K562 (cell line): ENCODE measurements around the gene DEDD. TPM values are rescaled to one million over a fixed set of nuclear protein-coding genes. Genes with fewer than 3 reads are reported as not detected.

Source experiments
- ATAC-seq: fragments of 200-7000 bp; cut with Tn5 transposase; 3 replicates; pipeline ENCODE4 v1.9.1; 2020; ENCODE audit warnings: moderate library complexity
- BruUV-seq: library from RNA; stranded (reverse); fragments of 400-500 nt; replicated peaks from 2 replicates; lab custom pipeline; 2021; lab: Mats Ljungman, UMichigan
- CTCF ChIA-PET: fragments of 300-600 bp; formaldehyde crosslinking; extraction: SDS; loops from one replicate; lab custom pipeline; 2021; ENCODE audit warnings: low intra/inter-chr PET ratio; lab: Yijun Ruan, JAX
- POLR2A ChIA-PET: fragments of 300-600, 350-650 bp; sonication (Branson Sonifier 250); formaldehyde crosslinking; extraction: SDS; loops from one replicate; lab custom pipeline; 2021; ENCODE audit warnings: antibody characterized with exemption, inconsistent platforms; lab: Yijun Ruan, JAX
- DNase-seq, 4 experiments: peaks; one replicate each; pipeline versions ENCODE4 v3.0.0 to v3.0.0-alpha.2; 2011 to 2018; ENCODE audit warnings: low spot score in 3 of 4, mixed read lengths in 3 of 4; ENCODE audit errors: extremely low read depth in 1 of 4
- FAIRE-seq: peaks from 2 replicates; lab custom pipeline; 2011; peaks lifted over from hg19 to GRCh38; lab: Jason Lieb, UNC
- H2AFZ ChIP-seq: 2 replicates; pipeline ENCODE4 v1.6.0; 2011; ENCODE audit warnings: low read depth, low read length, control low read depth, inconsistent platforms
- H3K27ac ChIP-seq: fragments of 200-600 bp; 3 replicates; pipeline ENCODE4 v1.8.0; 2011; ENCODE audit warnings: low read depth, mild to moderate bottlenecking, control low read depth, inconsistent platforms, low read length, moderate library complexity, mixed read lengths; ENCODE audit errors: extremely low read depth
- H3K27me3 ChIP-seq, 2 experiments: fragments of 300-600 bp in 1 of 2; 2 replicates in 1 of 2; 3 replicates in 1 of 2; pipeline versions ENCODE4 v1.6.0 to v1.8.0; 2011; ENCODE audit warnings: inconsistent platforms in 2 of 2, low read length in 2 of 2, mild to moderate bottlenecking in 1 of 2, mixed read lengths in 1 of 2, moderate library complexity in 1 of 2; ENCODE audit not compliant: control insufficient read depth in 2 of 2, insufficient read depth in 2 of 2
- H3K36me3 ChIP-seq: fragments of 300-600 bp; 3 replicates; pipeline ENCODE4 v1.8.0; 2011; ENCODE audit warnings: mild to moderate bottlenecking, low read length, inconsistent platforms; ENCODE audit not compliant: control insufficient read depth, insufficient read depth
- H3K4me1 ChIP-seq, 2 experiments: fragments of 200-600 bp in 1 of 2; replicated peaks in 1 of 2; 2 replicates in 1 of 2; 3 replicates in 1 of 2; pipeline versions ENCODE4 v1.5.1 to v1.8.0; 2011; ENCODE audit warnings: inconsistent platforms in 2 of 2, low read length in 2 of 2, mild to moderate bottlenecking in 1 of 2, mixed read lengths in 1 of 2, moderate library complexity in 1 of 2; ENCODE audit not compliant: control insufficient read depth in 2 of 2, insufficient read depth in 2 of 2
- H3K4me2 ChIP-seq: 2 replicates; pipeline ENCODE4 v1.6.1; 2011; ENCODE audit warnings: low read length, control low read depth, inconsistent platforms, mixed read lengths; ENCODE audit not compliant: insufficient read depth
- H3K4me3 ChIP-seq: fragments of 200-600 bp; sonication (generic), shearing (Covaris generic); 2 replicates; pipeline ENCODE4 v1.5.1; 2016; ENCODE audit warnings: control low read depth, inconsistent platforms
- H3K79me2 ChIP-seq: fragments of 200-600 bp; 3 replicates; pipeline ENCODE4 v1.8.0; 2011; ENCODE audit warnings: low read length, inconsistent platforms; ENCODE audit not compliant: control insufficient read depth, insufficient read depth
- H3K9ac ChIP-seq, 2 experiments: 2 replicates each; pipeline versions ENCODE4 v1.6.0 to v1.6.1; 2011; ENCODE audit warnings: low read depth in 2 of 2, low read length in 2 of 2, control low read depth in 1 of 2, inconsistent platforms in 1 of 2, mild to moderate bottlenecking in 1 of 2, mixed read lengths in 1 of 2; ENCODE audit not compliant: insufficient read depth in 1 of 2
- H3K9me1 ChIP-seq: one replicate; pipeline ENCODE4 v1.6.0; 2011; ENCODE audit warnings: inconsistent platforms, mild to moderate bottlenecking, low read length, moderate library complexity; ENCODE audit not compliant: control insufficient read depth, insufficient read depth
- H3K9me3 ChIP-seq: replicated peaks from 2 replicates; pipeline ENCODE4 v1.5.1; 2011; ENCODE audit warnings: low read depth, low read length, inconsistent platforms; ENCODE audit not compliant: control insufficient read depth, insufficient read depth
- H4K20me1 ChIP-seq: replicated peaks from 2 replicates; pipeline ENCODE4 v1.6.1; 2011; ENCODE audit warnings: low read length, inconsistent platforms, mixed read lengths; ENCODE audit not compliant: control insufficient read depth, insufficient read depth
- MTA1 ChIP-seq: fragments of 450-650 bp; IDR thresholded peaks from 2 replicates; pipeline ENCODE4 v1.6.1; 2017; ENCODE audit warnings: borderline replicate concordance
- SIX5 ChIP-seq, 2 experiments: IDR thresholded peaks; 2 replicates each; pipeline ENCODE4 v1.6.1; 2011; ENCODE audit warnings: low read length in 2 of 2, borderline replicate concordance in 1 of 2, low read depth in 1 of 2, mild to moderate bottlenecking in 1 of 2, moderate library complexity in 1 of 2; ENCODE audit not compliant: insufficient read depth in 1 of 2
- STAT5B ChIP-seq: fragments of 250-450 bp; sonication (Bioruptor Pico); IDR thresholded peaks from 2 replicates; pipeline ENCODE4 v1.8.0; 2021; ENCODE audit warnings: mild to moderate bottlenecking, inconsistent platforms
- TARDBP ChIP-seq: fragments of 450-650 bp; IDR thresholded peaks from 2 replicates; pipeline ENCODE4 v1.6.1; 2016
- TCF3 ChIP-seq: sonication (generic); formaldehyde crosslinking; IDR thresholded peaks from 2 replicates; pipeline ENCODE4 v1.4.0; 2020; ENCODE audit warnings: mild to moderate bottlenecking, missing genetic modification reagents
- ZNF282 ChIP-seq: sonication (generic); formaldehyde crosslinking; IDR thresholded peaks from 2 replicates; pipeline ENCODE4 v1.8.1; 2023; ENCODE audit warnings: missing genetic modification reagents
- WGBS: fragments of 100-300 bp; shearing (Covaris generic); methylation state at CpG from one replicate; pipeline ENCODE4 v1.1.6; 2016; ENCODE audit warnings: low coverage, mixed read lengths; ENCODE audit not compliant: insufficient coverage; ENCODE audit errors: missing lambda C conversion rate; 5-methylcytosine and 5-hydroxymethylcytosine counted together
- in situ Hi-C: fragments of 300-500 bp; cut with MboI; formaldehyde crosslinking; loops from 4 replicates; pipeline ENCODE4 v1.15.0; 2018; ENCODE audit warnings: inconsistent platforms, mixed read lengths
- intact Hi-C: fragments of 100-400 bp; cut with micrococcal nuclease; formaldehyde crosslinking; loops from 2 replicates; pipeline ENCODE4 v1.14.2; 2022
- polyA plus RNA-seq, 8 experiments: library from polyadenylated mRNA; depleted of rRNA in 4 of 8; stranded (reverse) in 5 of 8; unstranded in 3 of 8; fragments of >200 nt; fragmentation: Nextera tagmentation in 2 of 8; fragmentation: Illumina TruSeq in 1 of 8; extraction: Ambion mirVana in 2 of 8; extraction: Trizol in 1 of 8; gene quantifications; 2 replicates each; pipeline versions ENCODE4 v1.2.1 to v1.2.3, GENCODE V29; 2011 to 2014; ENCODE audit warnings: inconsistent platforms in 1 of 8, missing spikeins in 1 of 8
- total RNA-seq, 7 experiments: library from RNA; depleted of rRNA in 6 of 7; stranded (reverse); fragments of >200 nt in 6 of 7; fragmentation: Illumina TruSeq in 2 of 7; extraction: Trizol in 2 of 7; gene quantifications; 2 replicates each; pipeline versions ENCODE4 v1.2.1 to v1.2.3, GENCODE V29; 2011 to 2021; ENCODE audit warnings: low replicate concordance in 1 of 7
- TF ChIP-seq, protein P1 (sequence below): fragments of 250-450 bp; sonication (Bioruptor Pico); IDR thresholded peaks from 2 replicates; pipeline ENCODE4 v1.8.0; 2021; ENCODE audit warnings: moderate library complexity, mild to moderate bottlenecking, inconsistent platforms
- TF ChIP-seq, protein P2 (sequence below): fragments of 450-650 bp; IDR thresholded peaks from 2 replicates; pipeline ENCODE4 v1.6.1; 2016; ENCODE audit warnings: mild to moderate bottlenecking, moderate library complexity

Gene DEDD
- total and polyA plus RNA-seq, 9 of the 15 experiments (the other 6 are each of a cell fraction or from before 2014, with no cell fraction given) = 11.6 to 41.0 (median 16.8) TPM

- Histone ChIP-seq H3K9me3 (no peaks in the 10 kb centered on the region), H3K4me2 (peak within 1 kb of the TSS; percentile 98), H3K4me1 (peaks cover 28 to 44% of the 10 kb centered on the region in 2 experiments), H3K79me2 (peaks cover 74% of the 10 kb centered on the region), H3K27ac (peak within 1 kb of the TSS; percentile 95), H3K27me3 (no peaks in the 10 kb centered on the region; a peak in 1 of 5 replicates), H2AFZ (peak within 1 kb of the TSS; percentile 82), H3K36me3 (peaks cover 74% of the 10 kb centered on the region), H3K9me1 (no peaks in the 10 kb centered on the region), H3K4me3 (peak within 1 kb of the TSS; percentile 81), H3K9ac (peak within 1 kb of the TSS; percentile 97 to 99), H4K20me1 (no peaks in the 10 kb centered on the region; the same call in 1 of the 2 replicates)
- ATAC-seq (peak; percentile 83), DNase-seq (peak; percentile 85 to 93 (median 88)), FAIRE-seq (peak; percentile 91)
- ChIA-PET POLR2A (interaction anchor here (0.6 to 5.3 kb wide), 10 partner anchors 9 to 905 kb away, joined by 3 to 39 read pairs (median 3); partner anchors contain the start of genes DEDD, NDUFS2 and PPOX), CTCF (no interaction called here)
- in situ Hi-C loops (no loop called here), intact Hi-C loops (loop anchor here (2.0 kb wide), 1 partner anchor 49 kb away; the partner anchor contains the start of gene PPOX)
- no TSS peak for BruUV-seq
- WGBS = under 1% methylated on average over 52 of the region's 58 CpGs
- TF ChIP-seq, protein P1, sequence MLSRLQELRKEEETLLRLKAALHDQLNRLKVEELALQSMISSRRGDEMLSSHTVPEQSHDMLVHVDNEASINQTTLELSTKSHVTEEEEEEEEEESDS (CRISPR knock-in tag) = no peak
- TF ChIP-seq TARDBP (no peak), MTA1 (no peak), STAT5B (CRISPR knock-in tag) (no peak), ZNF282 (CRISPR knock-in tag) (no peak), TCF3 (CRISPR knock-in tag) (peak; percentile 47), SIX5 (IDR thresholded peaks at IDR 0.05; ENCODE audit: borderline replicate concordance in 1 of 2, insufficient read depth in 1 of 2, low read depth in 1 of 2, low read length in 2 of 2) (no peak)
- TF ChIP-seq, protein P2, sequence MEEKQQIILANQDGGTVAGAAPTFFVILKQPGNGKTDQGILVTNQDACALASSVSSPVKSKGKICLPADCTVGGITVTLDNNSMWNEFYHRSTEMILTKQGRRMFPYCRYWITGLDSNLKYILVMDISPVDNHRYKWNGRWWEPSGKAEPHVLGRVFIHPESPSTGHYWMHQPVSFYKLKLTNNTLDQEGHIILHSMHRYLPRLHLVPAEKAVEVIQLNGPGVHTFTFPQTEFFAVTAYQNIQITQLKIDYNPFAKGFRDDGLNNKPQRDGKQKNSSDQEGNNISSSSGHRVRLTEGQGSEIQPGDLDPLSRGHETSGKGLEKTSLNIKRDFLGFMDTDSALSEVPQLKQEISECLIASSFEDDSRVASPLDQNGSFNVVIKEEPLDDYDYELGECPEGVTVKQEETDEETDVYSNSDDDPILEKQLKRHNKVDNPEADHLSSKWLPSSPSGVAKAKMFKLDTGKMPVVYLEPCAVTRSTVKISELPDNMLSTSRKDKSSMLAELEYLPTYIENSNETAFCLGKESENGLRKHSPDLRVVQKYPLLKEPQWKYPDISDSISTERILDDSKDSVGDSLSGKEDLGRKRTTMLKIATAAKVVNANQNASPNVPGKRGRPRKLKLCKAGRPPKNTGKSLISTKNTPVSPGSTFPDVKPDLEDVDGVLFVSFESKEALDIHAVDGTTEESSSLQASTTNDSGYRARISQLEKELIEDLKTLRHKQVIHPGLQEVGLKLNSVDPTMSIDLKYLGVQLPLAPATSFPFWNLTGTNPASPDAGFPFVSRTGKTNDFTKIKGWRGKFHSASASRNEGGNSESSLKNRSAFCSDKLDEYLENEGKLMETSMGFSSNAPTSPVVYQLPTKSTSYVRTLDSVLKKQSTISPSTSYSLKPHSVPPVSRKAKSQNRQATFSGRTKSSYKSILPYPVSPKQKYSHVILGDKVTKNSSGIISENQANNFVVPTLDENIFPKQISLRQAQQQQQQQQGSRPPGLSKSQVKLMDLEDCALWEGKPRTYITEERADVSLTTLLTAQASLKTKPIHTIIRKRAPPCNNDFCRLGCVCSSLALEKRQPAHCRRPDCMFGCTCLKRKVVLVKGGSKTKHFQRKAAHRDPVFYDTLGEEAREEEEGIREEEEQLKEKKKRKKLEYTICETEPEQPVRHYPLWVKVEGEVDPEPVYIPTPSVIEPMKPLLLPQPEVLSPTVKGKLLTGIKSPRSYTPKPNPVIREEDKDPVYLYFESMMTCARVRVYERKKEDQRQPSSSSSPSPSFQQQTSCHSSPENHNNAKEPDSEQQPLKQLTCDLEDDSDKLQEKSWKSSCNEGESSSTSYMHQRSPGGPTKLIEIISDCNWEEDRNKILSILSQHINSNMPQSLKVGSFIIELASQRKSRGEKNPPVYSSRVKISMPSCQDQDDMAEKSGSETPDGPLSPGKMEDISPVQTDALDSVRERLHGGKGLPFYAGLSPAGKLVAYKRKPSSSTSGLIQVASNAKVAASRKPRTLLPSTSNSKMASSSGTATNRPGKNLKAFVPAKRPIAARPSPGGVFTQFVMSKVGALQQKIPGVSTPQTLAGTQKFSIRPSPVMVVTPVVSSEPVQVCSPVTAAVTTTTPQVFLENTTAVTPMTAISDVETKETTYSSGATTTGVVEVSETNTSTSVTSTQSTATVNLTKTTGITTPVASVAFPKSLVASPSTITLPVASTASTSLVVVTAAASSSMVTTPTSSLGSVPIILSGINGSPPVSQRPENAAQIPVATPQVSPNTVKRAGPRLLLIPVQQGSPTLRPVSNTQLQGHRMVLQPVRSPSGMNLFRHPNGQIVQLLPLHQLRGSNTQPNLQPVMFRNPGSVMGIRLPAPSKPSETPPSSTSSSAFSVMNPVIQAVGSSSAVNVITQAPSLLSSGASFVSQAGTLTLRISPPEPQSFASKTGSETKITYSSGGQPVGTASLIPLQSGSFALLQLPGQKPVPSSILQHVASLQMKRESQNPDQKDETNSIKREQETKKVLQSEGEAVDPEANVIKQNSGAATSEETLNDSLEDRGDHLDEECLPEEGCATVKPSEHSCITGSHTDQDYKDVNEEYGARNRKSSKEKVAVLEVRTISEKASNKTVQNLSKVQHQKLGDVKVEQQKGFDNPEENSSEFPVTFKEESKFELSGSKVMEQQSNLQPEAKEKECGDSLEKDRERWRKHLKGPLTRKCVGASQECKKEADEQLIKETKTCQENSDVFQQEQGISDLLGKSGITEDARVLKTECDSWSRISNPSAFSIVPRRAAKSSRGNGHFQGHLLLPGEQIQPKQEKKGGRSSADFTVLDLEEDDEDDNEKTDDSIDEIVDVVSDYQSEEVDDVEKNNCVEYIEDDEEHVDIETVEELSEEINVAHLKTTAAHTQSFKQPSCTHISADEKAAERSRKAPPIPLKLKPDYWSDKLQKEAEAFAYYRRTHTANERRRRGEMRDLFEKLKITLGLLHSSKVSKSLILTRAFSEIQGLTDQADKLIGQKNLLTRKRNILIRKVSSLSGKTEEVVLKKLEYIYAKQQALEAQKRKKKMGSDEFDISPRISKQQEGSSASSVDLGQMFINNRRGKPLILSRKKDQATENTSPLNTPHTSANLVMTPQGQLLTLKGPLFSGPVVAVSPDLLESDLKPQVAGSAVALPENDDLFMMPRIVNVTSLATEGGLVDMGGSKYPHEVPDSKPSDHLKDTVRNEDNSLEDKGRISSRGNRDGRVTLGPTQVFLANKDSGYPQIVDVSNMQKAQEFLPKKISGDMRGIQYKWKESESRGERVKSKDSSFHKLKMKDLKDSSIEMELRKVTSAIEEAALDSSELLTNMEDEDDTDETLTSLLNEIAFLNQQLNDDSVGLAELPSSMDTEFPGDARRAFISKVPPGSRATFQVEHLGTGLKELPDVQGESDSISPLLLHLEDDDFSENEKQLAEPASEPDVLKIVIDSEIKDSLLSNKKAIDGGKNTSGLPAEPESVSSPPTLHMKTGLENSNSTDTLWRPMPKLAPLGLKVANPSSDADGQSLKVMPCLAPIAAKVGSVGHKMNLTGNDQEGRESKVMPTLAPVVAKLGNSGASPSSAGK = no peak
Measured at GRCh38 chr1:161117759-161118581, 14.5 kb downstream of the DEDD start, which contains the start of the genes NIT1 and PFDN2. Gene NIT1, plus strand, starts transcription at chr1:161118105. Its CDS starts 72 bp downstream, at chr1:161118177. Gene PFDN2, minus strand, starts transcription at chr1:161118037. Its CDS starts 11 bp downstream, at chr1:161118026.
